ENCODE results near the gene USP22. TPM values are rescaled to one million over a fixed set of nuclear protein-coding genes. Genes with fewer than 3 reads are reported as not detected.
A peak's percentile ranks its signal among the peaks of the same experiment; 100 is the strongest.
"Not testable (repeated sequence)": the region's sequence is repeated elsewhere in the genome, so short reads cannot be mapped to it uniquely, and the experiment has no call there.

Gene USP22
- total and polyA plus RNA-seq, 4 donors = 27.2 to 109 (median 58.1) TPM

DNA sequence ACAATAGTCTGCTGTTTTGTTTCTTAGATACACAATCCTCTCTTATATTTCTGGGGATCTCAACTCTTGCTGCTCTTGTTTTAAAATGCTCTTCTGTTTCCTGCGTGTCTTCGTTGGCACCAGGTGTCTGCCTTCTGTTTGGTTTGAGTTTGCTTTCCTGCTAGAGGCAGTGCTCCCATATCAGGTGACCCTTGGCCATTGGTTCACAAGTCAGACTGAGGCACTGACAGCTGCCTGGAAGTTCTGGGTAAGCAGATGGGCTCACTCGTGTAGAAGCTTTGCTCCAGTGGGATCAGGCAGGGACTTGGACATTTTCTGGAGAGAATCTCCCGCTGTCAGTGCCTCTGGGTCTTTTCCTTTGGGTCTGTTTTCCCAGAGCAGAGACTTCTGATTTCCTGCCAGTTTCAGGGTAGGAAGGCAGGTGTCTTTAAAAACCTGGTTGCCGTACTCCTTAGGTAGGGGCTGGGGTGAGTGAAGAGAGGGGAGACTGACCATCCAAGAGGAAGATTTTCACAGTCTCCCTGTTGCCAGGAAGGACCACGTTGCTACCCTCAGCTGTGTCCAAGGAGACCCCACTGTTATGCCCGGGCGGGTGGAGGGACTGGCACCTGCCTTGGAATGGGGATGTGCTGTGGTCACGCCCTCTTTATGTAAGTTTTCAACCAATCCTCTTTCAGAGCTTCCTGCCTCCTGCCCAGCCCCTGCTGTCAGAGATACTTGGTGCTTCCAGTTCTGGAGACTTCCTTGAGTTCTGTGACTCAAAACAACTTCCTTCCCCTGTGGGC, 63.6 kb downstream of the USP22 start:
- 58% methylated on average over 9 of the region's 9 CpGs for WGBS
- H3K4me1 ChIP-seq (ENCODE audit: control insufficient read depth in 4 of 4, insufficient read depth in 4 of 4, low read length in 3 of 4); H3K4me3 ChIP-seq (ENCODE audit: low read depth in 1 of 3, low read length in 3 of 3); H3K9me3 ChIP-seq (ENCODE audit: control insufficient read depth in 4 of 4, low read length in 3 of 4); H3K9ac ChIP-seq (ENCODE audit: low read depth in 1 of 2, low read length in 2 of 2); H3K27ac ChIP-seq (ENCODE audit: low read depth in 1 of 2, low read length in 2 of 2); H3K27me3 ChIP-seq (ENCODE audit: control insufficient read depth in 4 of 4, insufficient read depth in 4 of 4, low read length in 3 of 4); DNase-seq (ENCODE audit: low spot score); H3K36me3 ChIP-seq (ENCODE audit: control insufficient read depth in 4 of 4, insufficient read depth in 3 of 4, low read depth in 1 of 4, low read length in 3 of 4): not testable (repeated sequence)
- TF ChIP-seq HNF4A (conservative IDR thresholded peaks at IDR 0.05) = peak in 1 of 2 donors; percentile 22

DNA sequence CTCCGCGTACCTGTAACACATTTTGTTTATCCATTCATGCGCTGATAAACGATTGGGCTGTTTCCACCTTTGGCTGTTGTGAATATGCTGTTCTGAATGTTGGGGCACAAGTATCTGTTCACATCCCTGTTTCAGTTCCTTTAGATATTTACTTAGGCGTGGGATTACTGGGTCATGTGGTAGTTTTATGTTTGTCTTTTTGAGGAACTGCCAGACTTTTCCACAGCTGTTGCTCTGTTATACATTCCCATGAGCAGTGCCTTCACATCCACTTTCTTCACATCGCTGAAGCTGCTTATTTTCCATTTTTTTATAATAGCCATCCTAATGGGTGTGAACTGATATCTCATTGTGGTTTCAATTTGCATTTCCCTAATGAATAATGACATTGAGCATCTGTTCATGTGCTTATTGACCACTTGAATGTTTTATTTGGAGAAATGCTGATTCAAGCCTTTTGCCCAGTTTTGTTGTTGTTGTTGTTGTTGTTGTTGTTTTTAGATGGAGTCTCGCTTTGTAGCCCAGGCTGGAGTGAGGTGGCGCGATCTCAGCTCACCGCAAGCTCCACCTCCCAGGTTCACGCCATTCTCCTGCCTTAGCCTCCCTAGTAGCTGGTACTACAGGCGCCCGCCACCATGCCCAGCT, 65.1 kb downstream of the USP22 start:
- DNase-seq (ENCODE audit: low spot score); H3K27me3 ChIP-seq (ENCODE audit: control insufficient read depth in 4 of 4, insufficient read depth in 4 of 4, low read length in 3 of 4); H3K9ac ChIP-seq (ENCODE audit: low read depth in 1 of 2, low read length in 2 of 2); H3K27ac ChIP-seq (ENCODE audit: low read depth in 1 of 2, low read length in 2 of 2); H3K4me1 ChIP-seq (ENCODE audit: control insufficient read depth in 4 of 4, insufficient read depth in 4 of 4, low read length in 3 of 4); H3K36me3 ChIP-seq (ENCODE audit: control insufficient read depth in 4 of 4, insufficient read depth in 3 of 4, low read depth in 1 of 4, low read length in 3 of 4); H3K9me3 ChIP-seq (ENCODE audit: control insufficient read depth in 4 of 4, low read length in 3 of 4); H3K4me3 ChIP-seq (ENCODE audit: low read depth in 1 of 3, low read length in 3 of 3): not testable (repeated sequence)
- 69% methylated on average over 13 of the region's 13 CpGs for WGBS
- TF ChIP-seq FOXA2 (IDR thresholded peaks at IDR 0.05) = peak; percentile 59

DNA sequence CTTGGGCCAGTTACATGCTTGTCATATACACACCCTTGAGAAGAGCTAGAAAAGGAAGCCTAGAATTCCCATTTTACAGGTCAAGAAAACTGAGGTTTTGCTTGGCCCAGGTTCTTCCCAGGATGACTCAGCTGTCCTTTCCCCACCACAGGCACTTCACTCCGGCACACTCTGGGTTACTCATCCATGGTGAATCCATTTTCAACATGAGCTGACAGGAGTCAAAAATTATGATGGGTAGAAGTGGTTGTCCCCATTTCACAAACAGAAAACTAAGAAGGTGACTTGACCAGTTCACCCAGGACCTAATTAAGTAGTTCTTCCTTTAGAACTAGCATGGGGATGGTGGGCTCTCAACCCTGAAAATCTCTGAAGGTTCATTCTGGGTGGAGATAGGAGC, 67.2 kb downstream of the USP22 start:
- TF ChIP-seq SP1 (IDR thresholded peaks at IDR 0.05) (no peak), HNF4G (IDR thresholded peaks at IDR 0.05) (no peak), YY1 (IDR thresholded peaks at IDR 0.05) (no peak), RAD21 (IDR thresholded peaks at IDR 0.05) (no peak), GABPA (IDR thresholded peaks at IDR 0.05 in 1 of 2, conservative IDR thresholded peaks at IDR 0.05 in 1 of 2) (no peak), EGR1 (IDR thresholded peaks at IDR 0.05; ENCODE audit: low read depth in 2 of 2) (no peak), TAF1 (conservative IDR thresholded peaks at IDR 0.05) (no peak), RXRA (IDR thresholded peaks at IDR 0.05) (no peak), FOXA1 (IDR thresholded peaks at IDR 0.05) (no peak)
- TF ChIP-seq, protein P1, sequence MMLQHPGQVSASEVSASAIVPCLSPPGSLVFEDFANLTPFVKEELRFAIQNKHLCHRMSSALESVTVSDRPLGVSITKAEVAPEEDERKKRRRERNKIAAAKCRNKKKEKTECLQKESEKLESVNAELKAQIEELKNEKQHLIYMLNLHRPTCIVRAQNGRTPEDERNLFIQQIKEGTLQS (IDR thresholded peaks at IDR 0.05) = no peak
- TF ChIP-seq, protein P2, sequence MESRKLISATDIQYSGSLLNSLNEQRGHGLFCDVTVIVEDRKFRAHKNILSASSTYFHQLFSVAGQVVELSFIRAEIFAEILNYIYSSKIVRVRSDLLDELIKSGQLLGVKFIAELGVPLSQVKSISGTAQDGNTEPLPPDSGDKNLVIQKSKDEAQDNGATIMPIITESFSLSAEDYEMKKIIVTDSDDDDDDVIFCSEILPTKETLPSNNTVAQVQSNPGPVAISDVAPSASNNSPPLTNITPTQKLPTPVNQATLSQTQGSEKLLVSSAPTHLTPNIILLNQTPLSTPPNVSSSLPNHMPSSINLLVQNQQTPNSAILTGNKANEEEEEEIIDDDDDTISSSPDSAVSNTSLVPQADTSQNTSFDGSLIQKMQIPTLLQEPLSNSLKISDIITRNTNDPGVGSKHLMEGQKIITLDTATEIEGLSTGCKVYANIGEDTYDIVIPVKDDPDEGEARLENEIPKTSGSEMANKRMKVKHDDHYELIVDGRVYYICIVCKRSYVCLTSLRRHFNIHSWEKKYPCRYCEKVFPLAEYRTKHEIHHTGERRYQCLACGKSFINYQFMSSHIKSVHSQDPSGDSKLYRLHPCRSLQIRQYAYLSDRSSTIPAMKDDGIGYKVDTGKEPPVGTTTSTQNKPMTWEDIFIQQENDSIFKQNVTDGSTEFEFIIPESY (IDR thresholded peaks at IDR 0.05) = no peak
- TF ChIP-seq, protein P3, sequence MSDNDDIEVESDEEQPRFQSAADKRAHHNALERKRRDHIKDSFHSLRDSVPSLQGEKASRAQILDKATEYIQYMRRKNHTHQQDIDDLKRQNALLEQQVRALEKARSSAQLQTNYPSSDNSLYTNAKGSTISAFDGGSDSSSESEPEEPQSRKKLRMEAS (IDR thresholded peaks at IDR 0.05) = no peak
- TF ChIP-seq, protein P4, sequence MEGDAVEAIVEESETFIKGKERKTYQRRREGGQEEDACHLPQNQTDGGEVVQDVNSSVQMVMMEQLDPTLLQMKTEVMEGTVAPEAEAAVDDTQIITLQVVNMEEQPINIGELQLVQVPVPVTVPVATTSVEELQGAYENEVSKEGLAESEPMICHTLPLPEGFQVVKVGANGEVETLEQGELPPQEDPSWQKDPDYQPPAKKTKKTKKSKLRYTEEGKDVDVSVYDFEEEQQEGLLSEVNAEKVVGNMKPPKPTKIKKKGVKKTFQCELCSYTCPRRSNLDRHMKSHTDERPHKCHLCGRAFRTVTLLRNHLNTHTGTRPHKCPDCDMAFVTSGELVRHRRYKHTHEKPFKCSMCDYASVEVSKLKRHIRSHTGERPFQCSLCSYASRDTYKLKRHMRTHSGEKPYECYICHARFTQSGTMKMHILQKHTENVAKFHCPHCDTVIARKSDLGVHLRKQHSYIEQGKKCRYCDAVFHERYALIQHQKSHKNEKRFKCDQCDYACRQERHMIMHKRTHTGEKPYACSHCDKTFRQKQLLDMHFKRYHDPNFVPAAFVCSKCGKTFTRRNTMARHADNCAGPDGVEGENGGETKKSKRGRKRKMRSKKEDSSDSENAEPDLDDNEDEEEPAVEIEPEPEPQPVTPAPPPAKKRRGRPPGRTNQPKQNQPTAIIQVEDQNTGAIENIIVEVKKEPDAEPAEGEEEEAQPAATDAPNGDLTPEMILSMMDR (IDR thresholded peaks at IDR 0.05; ENCODE audit: low read depth, low read length, missing input control) = no peak
- TF ChIP-seq, protein P5, sequence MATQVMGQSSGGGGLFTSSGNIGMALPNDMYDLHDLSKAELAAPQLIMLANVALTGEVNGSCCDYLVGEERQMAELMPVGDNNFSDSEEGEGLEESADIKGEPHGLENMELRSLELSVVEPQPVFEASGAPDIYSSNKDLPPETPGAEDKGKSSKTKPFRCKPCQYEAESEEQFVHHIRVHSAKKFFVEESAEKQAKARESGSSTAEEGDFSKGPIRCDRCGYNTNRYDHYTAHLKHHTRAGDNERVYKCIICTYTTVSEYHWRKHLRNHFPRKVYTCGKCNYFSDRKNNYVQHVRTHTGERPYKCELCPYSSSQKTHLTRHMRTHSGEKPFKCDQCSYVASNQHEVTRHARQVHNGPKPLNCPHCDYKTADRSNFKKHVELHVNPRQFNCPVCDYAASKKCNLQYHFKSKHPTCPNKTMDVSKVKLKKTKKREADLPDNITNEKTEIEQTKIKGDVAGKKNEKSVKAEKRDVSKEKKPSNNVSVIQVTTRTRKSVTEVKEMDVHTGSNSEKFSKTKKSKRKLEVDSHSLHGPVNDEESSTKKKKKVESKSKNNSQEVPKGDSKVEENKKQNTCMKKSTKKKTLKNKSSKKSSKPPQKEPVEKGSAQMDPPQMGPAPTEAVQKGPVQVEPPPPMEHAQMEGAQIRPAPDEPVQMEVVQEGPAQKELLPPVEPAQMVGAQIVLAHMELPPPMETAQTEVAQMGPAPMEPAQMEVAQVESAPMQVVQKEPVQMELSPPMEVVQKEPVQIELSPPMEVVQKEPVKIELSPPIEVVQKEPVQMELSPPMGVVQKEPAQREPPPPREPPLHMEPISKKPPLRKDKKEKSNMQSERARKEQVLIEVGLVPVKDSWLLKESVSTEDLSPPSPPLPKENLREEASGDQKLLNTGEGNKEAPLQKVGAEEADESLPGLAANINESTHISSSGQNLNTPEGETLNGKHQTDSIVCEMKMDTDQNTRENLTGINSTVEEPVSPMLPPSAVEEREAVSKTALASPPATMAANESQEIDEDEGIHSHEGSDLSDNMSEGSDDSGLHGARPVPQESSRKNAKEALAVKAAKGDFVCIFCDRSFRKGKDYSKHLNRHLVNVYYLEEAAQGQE (IDR thresholded peaks at IDR 0.05) = no peak
- 86% methylated on average over 1 of the region's 1 CpG for WGBS

More for the DNA sequence above, 67.2 kb downstream of the USP22 start:
- H3K27me3 ChIP-seq (ENCODE audit: control insufficient read depth in 4 of 4, insufficient read depth in 4 of 4, low read length in 3 of 4) = peaks cover 0 to 4% (median under 1%) of the 10 kb centered on the region in 4 donors
- H3K4me1 ChIP-seq (ENCODE audit: control insufficient read depth in 4 of 4, insufficient read depth in 4 of 4, low read length in 3 of 4) = peaks cover 0 to 5% (median 3%) of the 10 kb centered on the region in 4 donors
- H3K27ac ChIP-seq (ENCODE audit: low read depth in 1 of 2, low read length in 2 of 2) = no peak overlapping the region
- DNase-seq (ENCODE audit: low spot score) = no peak
- no peak overlapping the region for H3K4me3 ChIP-seq (ENCODE audit: low read depth in 1 of 3, low read length in 3 of 3)
- no peak overlapping the region for H3K9ac ChIP-seq (ENCODE audit: low read depth in 1 of 2, low read length in 2 of 2)
- H3K9me3 ChIP-seq (ENCODE audit: control insufficient read depth in 4 of 4, low read length in 3 of 4) = no peaks in the 10 kb centered on the region
- H3K36me3 ChIP-seq (ENCODE audit: control insufficient read depth in 4 of 4, insufficient read depth in 3 of 4, low read depth in 1 of 4, low read length in 3 of 4) = no peaks in the 10 kb centered on the region

Measured in liver (tissue), 9 donors.